Neural cell (in vitro differentiated cells): ENCODE data around the gene AFG1L.

Experiments used
- EP300 ChIP-seq: fragments of 450-650 bp; conservative IDR thresholded peaks from 2 replicates; pipeline ENCODE4 v1.6.1; 2014; ENCODE audit warnings: antibody characterized with exemption, mild to moderate bottlenecking, moderate library complexity; ENCODE audit not compliant: poor library complexity, severe bottlenecking
- EZH2 ChIP-seq: fragments of 200-600, 300-800 bp; shearing (Covaris generic), sonication (generic); IDR thresholded peaks from 2 replicates; pipeline ENCODE4 v1.6.1; 2014; ENCODE audit warnings: antibody characterized with exemption, low read length, borderline replicate concordance, mild to moderate bottlenecking; ENCODE audit not compliant: insufficient read depth, poor library complexity, severe bottlenecking
- POLR2AphosphoS5 ChIP-seq: IDR thresholded peaks from 2 replicates; pipeline ENCODE4 v1.6.1; 2012
- RAD21 ChIP-seq: fragments of 450-650 bp; conservative IDR thresholded peaks from 2 replicates; pipeline ENCODE4 v1.6.1; 2014; ENCODE audit warnings: antibody characterized with exemption, mild to moderate bottlenecking, moderate library complexity
- REST ChIP-seq: IDR thresholded peaks from 2 replicates; pipeline ENCODE4 v1.6.1; 2012; ENCODE audit warnings: borderline replicate concordance
- TAF1 ChIP-seq: IDR thresholded peaks from 2 replicates; pipeline ENCODE4 v1.6.1; 2012; ENCODE audit warnings: low read depth
- TF ChIP-seq, protein P1 (sequence below): fragments of 450-650 bp; IDR thresholded peaks from 2 replicates; pipeline ENCODE4 v1.5.1; 2014; ENCODE audit warnings: antibody characterized with exemption, mild to moderate bottlenecking, moderate library complexity; ENCODE audit not compliant: poor library complexity, severe bottlenecking

- TF ChIP-seq TAF1 = no peak
- no peak for TF ChIP-seq EZH2
- TF ChIP-seq, protein P1, sequence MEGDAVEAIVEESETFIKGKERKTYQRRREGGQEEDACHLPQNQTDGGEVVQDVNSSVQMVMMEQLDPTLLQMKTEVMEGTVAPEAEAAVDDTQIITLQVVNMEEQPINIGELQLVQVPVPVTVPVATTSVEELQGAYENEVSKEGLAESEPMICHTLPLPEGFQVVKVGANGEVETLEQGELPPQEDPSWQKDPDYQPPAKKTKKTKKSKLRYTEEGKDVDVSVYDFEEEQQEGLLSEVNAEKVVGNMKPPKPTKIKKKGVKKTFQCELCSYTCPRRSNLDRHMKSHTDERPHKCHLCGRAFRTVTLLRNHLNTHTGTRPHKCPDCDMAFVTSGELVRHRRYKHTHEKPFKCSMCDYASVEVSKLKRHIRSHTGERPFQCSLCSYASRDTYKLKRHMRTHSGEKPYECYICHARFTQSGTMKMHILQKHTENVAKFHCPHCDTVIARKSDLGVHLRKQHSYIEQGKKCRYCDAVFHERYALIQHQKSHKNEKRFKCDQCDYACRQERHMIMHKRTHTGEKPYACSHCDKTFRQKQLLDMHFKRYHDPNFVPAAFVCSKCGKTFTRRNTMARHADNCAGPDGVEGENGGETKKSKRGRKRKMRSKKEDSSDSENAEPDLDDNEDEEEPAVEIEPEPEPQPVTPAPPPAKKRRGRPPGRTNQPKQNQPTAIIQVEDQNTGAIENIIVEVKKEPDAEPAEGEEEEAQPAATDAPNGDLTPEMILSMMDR = no peak
- no peak for TF ChIP-seq REST
- TF ChIP-seq POLR2AphosphoS5 = no peak
- TF ChIP-seq EP300 = no peak
- no peak for TF ChIP-seq RAD21
Measured at GRCh38 chr6:108446629-108447150, 151.8 kb downstream of the AFG1L start.
